Measurements from ENCODE around the gene NTM. TPM values are rescaled to one million over a fixed set of nuclear protein-coding genes. Genes with fewer than 3 reads are reported as not detected.

Gene NTM
- total RNA-seq, 1 donor from 2014 or later = 82.7 TPM

DNA sequence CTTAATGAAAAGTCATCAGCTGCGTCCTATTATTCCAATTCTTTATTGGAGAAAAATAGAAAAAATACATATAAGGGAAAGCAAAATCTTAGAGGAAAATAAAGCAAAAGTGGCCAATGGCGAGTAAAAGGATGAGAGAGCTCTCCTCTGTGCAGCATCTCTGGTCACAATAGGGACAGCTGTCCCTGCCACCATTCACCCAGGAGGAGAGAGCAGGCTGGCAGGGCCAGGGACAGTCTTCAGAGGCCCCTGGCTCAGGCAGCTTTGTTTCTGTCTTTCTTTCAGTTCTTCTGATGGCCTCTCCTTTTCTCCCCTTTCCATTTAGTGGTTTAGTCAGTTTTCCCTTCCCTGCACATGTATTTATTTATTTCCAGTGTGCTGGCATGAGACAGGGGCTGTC is 941.3 kb downstream of the NTM start:
- Mint-ChIP-seq H3K36me3 (ENCODE audit: unreplicated experiment) (peaks cover 3% of the 10 kb centered on the region), H3K27ac (ENCODE audit: unreplicated experiment) (no peak overlapping the region), H3K27me3 (ENCODE audit: unreplicated experiment) (no peaks in the 10 kb centered on the region), H3K4me3 (ENCODE audit: unreplicated experiment) (no peak overlapping the region), H3K9me3 (ENCODE audit: unreplicated experiment) (no peaks in the 10 kb centered on the region), H3K4me1 (ENCODE audit: unreplicated experiment) (peaks cover 8% of the 10 kb centered on the region)
- no peak for DNase-seq (ENCODE audit: extremely low spot score, unreplicated experiment)
- TF ChIP-seq, protein P1, sequence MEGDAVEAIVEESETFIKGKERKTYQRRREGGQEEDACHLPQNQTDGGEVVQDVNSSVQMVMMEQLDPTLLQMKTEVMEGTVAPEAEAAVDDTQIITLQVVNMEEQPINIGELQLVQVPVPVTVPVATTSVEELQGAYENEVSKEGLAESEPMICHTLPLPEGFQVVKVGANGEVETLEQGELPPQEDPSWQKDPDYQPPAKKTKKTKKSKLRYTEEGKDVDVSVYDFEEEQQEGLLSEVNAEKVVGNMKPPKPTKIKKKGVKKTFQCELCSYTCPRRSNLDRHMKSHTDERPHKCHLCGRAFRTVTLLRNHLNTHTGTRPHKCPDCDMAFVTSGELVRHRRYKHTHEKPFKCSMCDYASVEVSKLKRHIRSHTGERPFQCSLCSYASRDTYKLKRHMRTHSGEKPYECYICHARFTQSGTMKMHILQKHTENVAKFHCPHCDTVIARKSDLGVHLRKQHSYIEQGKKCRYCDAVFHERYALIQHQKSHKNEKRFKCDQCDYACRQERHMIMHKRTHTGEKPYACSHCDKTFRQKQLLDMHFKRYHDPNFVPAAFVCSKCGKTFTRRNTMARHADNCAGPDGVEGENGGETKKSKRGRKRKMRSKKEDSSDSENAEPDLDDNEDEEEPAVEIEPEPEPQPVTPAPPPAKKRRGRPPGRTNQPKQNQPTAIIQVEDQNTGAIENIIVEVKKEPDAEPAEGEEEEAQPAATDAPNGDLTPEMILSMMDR (IDR thresholded peaks at IDR 0.05) = no peak

DNA sequence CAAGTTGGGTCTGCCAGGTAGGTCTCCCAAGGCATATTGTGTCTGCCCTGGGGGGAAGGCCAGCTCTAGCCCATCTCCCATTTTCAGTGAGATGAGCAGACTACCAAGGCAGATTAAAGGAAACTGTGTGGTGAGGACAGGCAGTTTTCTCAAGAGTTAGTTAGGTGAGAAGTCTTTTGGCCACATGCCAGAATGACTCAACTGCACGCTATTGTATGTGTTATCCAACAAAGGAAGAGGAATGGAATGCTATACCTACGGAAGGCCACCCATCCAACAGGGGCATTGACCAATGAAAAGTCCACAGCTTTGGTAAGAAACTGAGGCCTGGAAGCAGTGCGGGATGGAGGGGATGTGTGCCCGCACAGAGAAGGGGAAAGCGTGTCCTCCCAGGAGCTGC is 941.7 kb downstream of the NTM start:
- Mint-ChIP-seq H3K4me3 (ENCODE audit: unreplicated experiment) (no peak overlapping the region), H3K27ac (ENCODE audit: unreplicated experiment) (no peak overlapping the region)

DNA sequence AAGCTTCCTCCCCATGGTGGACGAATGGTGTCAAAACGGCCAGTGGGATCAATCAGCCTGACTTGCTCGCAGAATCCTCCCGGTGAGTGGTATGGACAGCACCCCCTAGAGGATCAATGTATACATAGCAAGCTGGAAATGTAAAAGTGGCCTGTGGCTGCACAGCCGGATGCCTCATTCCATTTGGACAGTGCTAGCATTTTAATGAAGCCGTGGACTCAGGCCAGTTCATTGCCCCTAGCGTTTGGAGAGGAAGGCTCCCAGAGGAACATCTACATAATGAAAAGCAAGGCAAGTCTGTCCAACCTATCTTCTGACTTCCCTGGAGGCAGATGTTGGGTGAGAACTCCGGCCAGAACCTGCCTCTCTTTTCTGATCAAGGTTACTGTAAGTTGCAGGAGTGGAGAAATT is 942.3 kb downstream of the NTM start:
- TF ChIP-seq, protein P1 (IDR thresholded peaks at IDR 0.05) = peak; percentile 67
- peaks cover 8% of the 10 kb centered on the region for H3K4me1 Mint-ChIP-seq (ENCODE audit: unreplicated experiment)
- H3K27me3 Mint-ChIP-seq (ENCODE audit: unreplicated experiment) = no peaks in the 10 kb centered on the region
- H3K27ac Mint-ChIP-seq (ENCODE audit: unreplicated experiment) = no peak overlapping the region
- DNase-seq (ENCODE audit: extremely low spot score, unreplicated experiment) = no peak
- H3K9me3 Mint-ChIP-seq (ENCODE audit: unreplicated experiment) = no peaks in the 10 kb centered on the region
- H3K4me3 Mint-ChIP-seq (ENCODE audit: unreplicated experiment) = no peak overlapping the region
- peaks cover 3% of the 10 kb centered on the region for H3K36me3 Mint-ChIP-seq (ENCODE audit: unreplicated experiment)

More for the DNA sequence above, 941.7 kb downstream of the NTM start:
- TF ChIP-seq, protein P1 (IDR thresholded peaks at IDR 0.05) = no peak
- Mint-ChIP-seq H3K4me1 (ENCODE audit: unreplicated experiment) (peaks cover 8% of the 10 kb centered on the region), H3K27me3 (ENCODE audit: unreplicated experiment) (no peaks in the 10 kb centered on the region), H3K36me3 (ENCODE audit: unreplicated experiment) (peaks cover 3% of the 10 kb centered on the region), H3K9me3 (ENCODE audit: unreplicated experiment) (no peaks in the 10 kb centered on the region)
- no peak for DNase-seq (ENCODE audit: extremely low spot score, unreplicated experiment)

DNA sequence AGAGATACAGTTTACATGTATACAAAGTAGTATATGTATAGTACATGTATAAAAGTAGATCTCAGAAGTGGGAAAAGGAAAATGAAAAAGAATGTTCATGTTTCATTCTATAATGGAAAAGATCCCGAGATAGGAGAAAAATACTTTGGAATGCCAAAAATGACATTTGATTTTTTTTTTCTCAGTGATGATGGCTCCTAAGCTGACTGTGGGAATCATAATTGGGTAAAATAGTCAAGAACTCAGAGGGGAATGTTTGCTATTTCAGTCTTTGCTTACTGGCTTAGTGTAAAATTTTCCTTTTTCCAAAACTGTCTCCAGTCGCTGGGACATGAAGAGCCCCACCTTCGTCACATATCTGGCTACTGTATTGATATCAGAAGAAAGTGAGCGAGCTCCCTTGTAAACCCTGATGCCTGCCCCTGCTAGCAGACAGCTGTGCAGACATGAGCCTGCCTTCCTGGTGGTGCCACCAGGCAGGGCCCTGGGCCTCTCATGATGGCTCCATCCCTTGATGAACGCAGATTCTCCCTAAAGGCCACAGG is 944.6 kb downstream of the NTM start:
- peaks cover 10% of the 10 kb centered on the region for H3K4me1 Mint-ChIP-seq (ENCODE audit: unreplicated experiment)
- no peaks in the 10 kb centered on the region for H3K27me3 Mint-ChIP-seq (ENCODE audit: unreplicated experiment)
- TF ChIP-seq, protein P1 (IDR thresholded peaks at IDR 0.05) = no peak
- H3K4me3 Mint-ChIP-seq (ENCODE audit: unreplicated experiment) = no peak overlapping the region
- no peak overlapping the region for H3K27ac Mint-ChIP-seq (ENCODE audit: unreplicated experiment)
- H3K9me3 Mint-ChIP-seq (ENCODE audit: unreplicated experiment) = no peaks in the 10 kb centered on the region
- no peak for DNase-seq (ENCODE audit: extremely low spot score, unreplicated experiment)
- peaks cover 5% of the 10 kb centered on the region for H3K36me3 Mint-ChIP-seq (ENCODE audit: unreplicated experiment)

DNA sequence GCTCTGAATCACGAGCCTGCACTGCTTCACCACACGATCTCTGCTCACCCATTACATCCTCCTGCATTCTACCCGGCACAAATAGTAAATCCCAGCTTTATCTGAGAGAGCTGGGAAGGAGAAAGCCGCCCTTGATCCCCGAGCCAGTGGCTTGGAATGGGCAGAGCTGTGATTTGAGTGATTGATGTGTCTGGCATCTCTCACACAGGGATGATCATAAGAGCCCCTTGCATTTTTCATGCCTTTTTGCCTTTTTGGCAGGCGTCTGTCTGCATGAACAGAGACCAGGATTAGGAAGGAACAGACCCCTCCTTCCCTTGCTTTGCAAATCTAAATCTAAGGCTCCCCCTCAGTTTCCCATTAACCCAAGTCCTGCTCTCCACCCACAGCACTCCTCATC is 945.3 kb downstream of the NTM start:
- no peaks in the 10 kb centered on the region for H3K27me3 Mint-ChIP-seq (ENCODE audit: unreplicated experiment)
- H3K27ac Mint-ChIP-seq (ENCODE audit: unreplicated experiment) = no peak overlapping the region
- H3K4me1 Mint-ChIP-seq (ENCODE audit: unreplicated experiment) = peaks cover 10% of the 10 kb centered on the region
- TF ChIP-seq, protein P1 (IDR thresholded peaks at IDR 0.05) = no peak
- H3K4me3 Mint-ChIP-seq (ENCODE audit: unreplicated experiment) = no peak overlapping the region
- H3K36me3 Mint-ChIP-seq (ENCODE audit: unreplicated experiment) = peaks cover 5% of the 10 kb centered on the region
- no peak for DNase-seq (ENCODE audit: extremely low spot score, unreplicated experiment)
- no peaks in the 10 kb centered on the region for H3K9me3 Mint-ChIP-seq (ENCODE audit: unreplicated experiment)

Measured in osteocyte (in vitro differentiated cells).